HG03108 (cell line): Measurements from ENCODE around the gene ELF5.

ENCODE experiments used
- ATAC-seq: cut with Tn5 transposase; IDR thresholded peaks from one replicate; pipeline ENCODE4 v1.9.1; 2021; ENCODE audit warnings: moderate library complexity; ENCODE audit not compliant: unreplicated experiment

ELF5 gene

DNA sequence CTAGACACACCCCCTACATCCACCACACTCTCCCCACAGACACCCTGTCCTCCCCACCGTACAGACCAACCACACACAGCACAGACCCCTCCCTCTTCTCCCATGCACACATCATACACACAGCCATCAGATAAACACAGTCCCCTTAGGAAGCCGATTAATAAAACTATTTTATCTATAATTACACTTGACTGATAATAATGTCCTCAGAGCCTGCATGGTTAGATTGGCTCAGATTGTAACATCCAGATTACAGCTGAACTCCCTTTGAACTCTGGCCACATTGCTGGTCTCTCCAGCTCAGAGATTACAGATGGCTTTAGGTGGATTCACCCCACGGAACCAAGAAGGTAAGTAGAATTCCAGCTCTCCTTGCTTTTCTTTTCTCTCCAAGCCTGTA, 9.5 kb upstream of the ELF5 start:
- no peak for ATAC-seq

DNA sequence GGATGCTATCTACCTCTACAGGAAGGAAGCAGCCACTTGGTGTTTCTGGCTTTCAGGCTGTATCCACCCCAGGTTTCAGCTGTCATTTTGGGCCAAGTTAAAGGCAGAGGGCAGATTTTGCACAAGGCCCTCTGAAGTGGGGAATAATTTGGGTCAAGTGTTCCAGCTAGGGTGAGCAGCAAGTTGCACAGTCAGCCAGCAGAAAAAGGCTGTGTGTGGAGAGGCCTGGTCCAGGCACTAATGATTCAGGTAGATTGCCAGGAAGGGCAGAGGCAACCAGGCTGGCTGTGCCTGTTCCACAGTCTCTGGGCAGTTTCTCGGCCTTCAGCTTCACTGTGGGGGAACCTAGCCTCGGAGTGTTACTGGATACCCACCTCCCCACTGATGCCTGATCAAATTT, 8.6 kb upstream of the ELF5 start:
- no peak for ATAC-seq

GRCh38 chr11:34521265-34521664, 7.7 kb upstream of the ELF5 start:
- ATAC-seq = no peak

DNA sequence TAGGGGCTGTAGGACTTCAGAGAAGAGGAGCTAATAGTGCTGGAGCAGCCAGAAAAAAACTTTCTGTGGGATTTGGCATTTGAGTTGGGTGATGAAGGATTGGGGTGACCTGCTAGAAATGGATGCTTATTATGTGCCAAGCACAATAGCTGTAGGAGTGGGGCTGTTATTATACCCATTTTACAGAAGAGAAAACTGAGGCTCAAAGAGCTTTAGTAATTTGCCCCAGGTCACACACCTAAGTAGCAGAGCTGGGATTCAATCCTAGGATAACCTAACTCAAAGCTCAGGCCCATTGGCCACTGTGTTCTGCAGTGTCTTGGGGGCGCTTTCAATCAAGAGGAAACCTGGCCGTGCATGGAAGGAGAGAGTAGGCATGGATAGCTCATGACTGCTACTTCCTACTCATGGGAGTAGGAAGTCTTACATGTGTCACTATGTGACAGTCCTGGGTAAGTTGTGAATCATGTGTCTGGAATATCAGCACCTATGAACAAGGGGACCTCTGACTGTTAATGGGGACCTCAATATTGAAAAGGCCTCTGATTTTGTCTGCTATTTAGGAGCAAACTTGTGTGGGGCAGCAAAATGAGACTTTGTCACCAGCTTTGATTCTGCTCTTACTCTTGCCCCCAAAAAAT, 6.1 kb upstream of the ELF5 start:
- ATAC-seq = no peak

DNA sequence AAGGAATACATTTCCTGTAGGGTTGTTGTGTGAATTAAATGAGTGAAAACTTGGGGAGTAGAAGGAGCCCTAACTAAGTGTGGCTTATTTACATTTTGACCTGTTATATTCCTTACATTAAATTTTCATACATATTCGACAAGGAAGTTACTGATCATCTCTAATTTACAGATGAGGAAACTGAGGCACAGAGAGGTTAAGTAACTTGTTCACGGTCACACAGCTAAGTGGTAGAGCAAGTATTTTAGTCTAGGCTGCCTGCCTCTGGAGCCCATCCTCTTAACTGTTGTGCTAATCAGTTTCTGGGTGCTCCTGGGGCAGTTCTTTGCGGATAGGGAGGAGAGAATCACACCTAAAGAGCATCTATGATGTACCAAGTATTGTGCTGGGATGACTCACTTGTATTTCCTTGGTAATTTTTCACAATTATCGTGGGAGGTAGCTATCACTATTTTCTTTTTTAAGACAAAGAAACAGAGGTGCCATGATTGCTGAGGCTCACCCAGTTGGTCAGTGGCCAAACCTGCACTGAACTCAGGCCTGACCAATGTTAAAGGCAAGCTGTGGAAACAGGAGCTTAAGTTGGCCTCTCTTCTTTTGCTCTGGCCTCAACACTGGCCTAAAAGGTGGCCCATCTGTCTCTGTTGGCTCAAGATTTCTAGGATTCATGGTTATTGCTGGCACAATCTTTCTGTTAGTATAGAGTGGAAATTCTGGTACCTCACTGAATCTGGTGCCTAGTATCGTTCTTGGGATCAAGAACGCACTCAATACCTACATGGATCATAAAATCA, 2.9 kb upstream of the ELF5 start:
- ATAC-seq = no peak

- ATAC-seq = no peak
Measured at GRCh38 chr11:34514597-34514996, 1.0 kb upstream of the ELF5 start.

GRCh38 chr11:34512840-34513681, 533 bp downstream of the ELF5 start:
- peak; percentile 63 for ATAC-seq

GRCh38 chr11:34510673-34511072, 2.9 kb downstream of the ELF5 start:
- ATAC-seq = no peak

DNA sequence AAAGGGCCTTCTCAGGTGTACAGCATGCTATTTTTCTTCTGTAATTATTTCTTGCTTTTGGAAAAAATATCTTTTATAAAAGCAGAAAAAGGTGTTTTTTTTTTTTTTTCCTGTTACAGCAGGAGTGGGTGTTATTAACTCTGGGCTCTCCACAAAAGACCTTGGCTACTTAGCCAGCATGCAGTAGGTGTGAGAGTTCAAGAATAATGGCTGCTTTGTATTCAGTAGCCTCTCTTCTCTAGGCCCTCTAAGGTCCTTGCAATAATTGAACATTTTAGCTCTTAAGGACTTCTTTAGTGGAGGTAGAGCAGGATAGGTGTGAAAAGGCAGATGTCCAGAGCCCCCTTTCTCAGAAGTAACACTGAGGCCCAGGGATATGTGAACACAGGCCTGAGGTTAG, 3.4 kb downstream of the ELF5 start:
- ATAC-seq = no peak

DNA sequence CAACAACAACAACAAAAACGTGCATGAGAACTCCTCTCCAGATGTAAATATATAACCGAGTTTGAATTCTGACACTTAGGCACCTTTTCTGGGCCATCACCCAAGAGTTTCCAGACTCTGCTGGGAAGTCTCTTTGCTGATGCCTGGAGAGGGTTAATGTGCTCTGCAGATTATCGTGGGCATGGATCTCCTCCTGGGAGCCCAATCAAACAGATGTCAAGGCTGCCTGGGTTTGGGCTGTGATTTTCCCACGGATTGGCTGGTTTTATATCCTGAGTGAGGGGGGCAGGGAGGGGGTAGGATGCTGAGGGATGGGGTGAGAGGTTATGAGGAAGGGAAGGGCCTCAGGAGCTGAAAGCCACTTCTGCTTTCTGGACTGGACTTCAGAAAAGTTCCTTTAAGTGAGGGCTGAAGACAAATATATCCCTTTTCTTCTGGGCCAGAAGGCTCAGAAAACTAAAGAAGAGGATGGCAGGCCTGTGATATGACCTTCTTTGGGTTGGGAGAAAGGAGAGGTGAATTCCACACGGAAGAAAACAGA, 4.2 kb downstream of the ELF5 start:
- ATAC-seq = no peak

- ATAC-seq = no peak
Measured at GRCh38 chr11:34508524-34508923, 5.1 kb downstream of the ELF5 start.

DNA sequence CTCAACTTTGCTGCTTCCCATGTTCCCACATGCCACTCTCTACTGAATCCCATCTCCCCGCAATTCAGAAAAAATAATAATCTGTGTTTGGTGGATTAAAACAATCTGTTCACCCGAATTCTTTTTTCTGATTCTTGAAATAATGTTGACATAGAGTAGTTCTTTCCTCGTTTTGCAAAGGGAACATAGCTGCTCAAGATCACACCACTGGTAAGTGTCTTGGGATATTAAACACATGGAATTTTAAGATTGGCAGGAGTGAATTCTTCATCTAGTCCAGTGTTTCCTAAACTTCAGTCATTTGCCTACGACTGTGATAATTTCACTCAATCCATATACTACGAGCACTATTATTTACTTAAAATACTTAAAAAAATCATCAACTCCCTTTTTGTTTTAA, 6.0 kb downstream of the ELF5 start:
- ATAC-seq = no peak

GRCh38 chr11:34507156-34507555, 6.4 kb downstream of the ELF5 start:
- no peak for ATAC-seq

DNA sequence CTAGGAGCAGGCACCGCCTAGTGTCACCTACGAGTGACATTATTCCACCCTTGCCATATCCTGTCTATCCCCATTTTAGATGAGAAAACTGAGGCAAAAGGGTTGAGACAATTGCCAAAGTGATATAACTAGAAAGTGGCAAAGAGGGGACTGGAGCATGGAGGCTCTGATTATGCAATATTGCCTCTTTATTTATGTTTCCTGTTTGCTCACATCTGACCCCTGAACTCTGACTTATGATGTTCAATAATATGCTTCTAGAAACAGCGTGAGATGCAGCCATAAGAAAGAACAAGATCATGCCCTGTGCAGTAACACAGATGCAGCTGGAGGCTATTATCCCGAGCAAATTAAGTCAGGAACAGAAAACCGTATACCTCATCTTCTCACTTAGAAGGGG, 7.7 kb downstream of the ELF5 start:
- ATAC-seq = no peak

GRCh38 chr11:34502949-34503348, 10.6 kb downstream of the ELF5 start:
- no peak for ATAC-seq

DNA sequence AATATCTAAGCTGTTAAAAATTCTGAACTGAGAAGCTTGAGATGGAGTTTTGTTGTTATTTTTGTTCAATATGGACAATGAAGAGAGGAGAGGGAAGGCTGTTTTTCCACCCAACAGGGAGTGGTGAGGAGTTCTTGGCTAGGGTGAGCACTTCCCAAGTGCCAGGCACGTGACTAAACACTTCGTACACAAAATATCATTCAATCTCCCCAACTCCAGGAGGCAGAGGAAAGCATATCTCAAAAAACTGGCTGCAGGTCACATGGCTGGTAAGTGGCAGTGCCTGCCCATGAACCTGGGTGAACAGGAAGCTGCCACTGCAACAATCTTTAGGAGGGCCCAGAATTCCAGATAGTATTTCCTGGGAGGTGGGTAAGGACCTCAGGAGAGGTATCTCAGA, 11.6 kb downstream of the ELF5 start:
- ATAC-seq = no peak

GRCh38 chr11:34501500-34501899, 12.1 kb downstream of the ELF5 start:
- ATAC-seq = no peak

GRCh38 chr11:34499719-34500500, 13.7 kb downstream of the ELF5 start:
- ATAC-seq = no peak

GRCh38 chr11:34495724-34496377, 17.7 kb downstream of the ELF5 start:
- no peak for ATAC-seq

GRCh38 chr11:34495239-34495723, 18.3 kb downstream of the ELF5 start:
- no peak for ATAC-seq
